Esophagus (tissue), 2 donors: Measurements from ENCODE around the gene WDFY4. TPM values are rescaled to one million over a fixed set of nuclear protein-coding genes. Genes with fewer than 3 reads are reported as not detected.

ENCODE experiments used
- H3K27ac ChIP-seq, 2 donors: one replicate each; pipeline ENCODE4 v1.5.1; 2013; ENCODE audit warnings: low read depth in 2 of 2, mild to moderate bottlenecking in 2 of 2, inconsistent platforms in 1 of 2, low read length in 1 of 2, moderate library complexity in 1 of 2
- H3K27me3 ChIP-seq, 2 donors: one replicate each; pipeline ENCODE4 v1.6.1; 2013; ENCODE audit warnings: low read length in 2 of 2, control low read depth in 1 of 2, mild to moderate bottlenecking in 1 of 2; ENCODE audit not compliant: insufficient read depth in 2 of 2, control insufficient read depth in 1 of 2
- H3K36me3 ChIP-seq, 2 donors: one replicate each; pipeline ENCODE4 v1.6.1; 2013; ENCODE audit warnings: low read length in 1 of 2; ENCODE audit not compliant: control insufficient read depth in 2 of 2, insufficient read depth in 2 of 2
- H3K4me1 ChIP-seq, 2 donors: one replicate each; pipeline ENCODE4 v1.6.1; 2013; ENCODE audit warnings: low read length in 1 of 2; ENCODE audit not compliant: control insufficient read depth in 2 of 2, insufficient read depth in 2 of 2
- H3K4me3 ChIP-seq, 2 donors: one replicate each; pipeline ENCODE4 v1.5.1; 2013; ENCODE audit warnings: low read length in 2 of 2, mild to moderate bottlenecking in 2 of 2, low read depth in 1 of 2, moderate library complexity in 1 of 2
- H3K9me3 ChIP-seq, 2 donors: one replicate each; pipeline ENCODE4 v1.6.1; 2013; ENCODE audit warnings: mild to moderate bottlenecking in 2 of 2, low read depth in 1 of 2, low read length in 1 of 2, moderate library complexity in 1 of 2; ENCODE audit not compliant: control insufficient read depth in 2 of 2, insufficient read depth in 1 of 2
- WGBS, 2 donors: extraction: QIAGEN DNeasy Blood & Tissue Kit; methylation state at CpG; one replicate each; pipeline ENCODE4 v1.1.7; 2013; 5-methylcytosine and 5-hydroxymethylcytosine counted together
- polyA plus RNA-seq, 2 donors: library from polyadenylated mRNA; stranded (reverse); fragments of 200-250 nt; gene quantifications; one replicate each; pipeline ENCODE4 v1.2.3, GENCODE V29; 2013
- donor health status: healthy with polysubstance abuse.
- donor health status: Bipolar disorder and iron deficiency.

WDFY4 gene
- polyA plus RNA-seq, 2 donors: 0.43 to 0.79 TPM

- H3K36me3 ChIP-seq: no peaks in the 10 kb centered on the region
- H3K4me1 ChIP-seq: peaks cover 0 to 9% of the 10 kb centered on the region in 2 donors
- H3K9me3 ChIP-seq: no peaks in the 10 kb centered on the region
- H3K27ac ChIP-seq: no peak overlapping the region
- H3K4me3 ChIP-seq: no peak overlapping the region
- 78 to 85% methylated on average over 8 of the region's 8 CpGs for WGBS, 2 donors
- no peaks in the 10 kb centered on the region for H3K27me3 ChIP-seq
These were observed 16.6 kb upstream of the WDFY4 start for GRCh38 chr10:48667960-48668590.

GRCh38 chr10:48670978-48671913 lies 13.4 kb upstream of the WDFY4 start:
- peak overlapping the region in 1 of 2 donors; percentile 3 for H3K27ac ChIP-seq
- no peak overlapping the region for H3K4me3 ChIP-seq
- H3K36me3 ChIP-seq: no peaks in the 10 kb centered on the region
- H3K27me3 ChIP-seq: no peaks in the 10 kb centered on the region
- 40 to 41% methylated on average over 28 of the region's 28 CpGs for WGBS, 2 donors
- H3K4me1 ChIP-seq: peaks cover 0 to 9% of the 10 kb centered on the region in 2 donors
- no peaks in the 10 kb centered on the region for H3K9me3 ChIP-seq

- H3K36me3 ChIP-seq: no peaks in the 10 kb centered on the region
- no peak overlapping the region for H3K27ac ChIP-seq
- peaks cover 0 to 9% of the 10 kb centered on the region in 2 donors for H3K4me1 ChIP-seq
- 59 to 66% methylated on average over 26 of the region's 26 CpGs for WGBS, 2 donors
- H3K9me3 ChIP-seq: no peaks in the 10 kb centered on the region
- no peaks in the 10 kb centered on the region for H3K27me3 ChIP-seq
- H3K4me3 ChIP-seq: no peak overlapping the region
These were observed 12.6 kb upstream of the WDFY4 start for GRCh38 chr10:48671914-48672595.

GRCh38 chr10:48672596-48673265 lies 11.9 kb upstream of the WDFY4 start:
- H3K27me3 ChIP-seq: no peaks in the 10 kb centered on the region
- peaks cover 0 to 9% of the 10 kb centered on the region in 2 donors for H3K4me1 ChIP-seq
- no peaks in the 10 kb centered on the region for H3K9me3 ChIP-seq
- H3K36me3 ChIP-seq: no peaks in the 10 kb centered on the region
- H3K27ac ChIP-seq: no peak overlapping the region
- WGBS, 2 donors: 79 to 82% methylated on average over 9 of the region's 9 CpGs
- no peak overlapping the region for H3K4me3 ChIP-seq

- H3K36me3 ChIP-seq: no peaks in the 10 kb centered on the region
- H3K27ac ChIP-seq: no peak overlapping the region
- peaks cover 0 to 2% of the 10 kb centered on the region in 2 donors for H3K4me1 ChIP-seq
- WGBS, 2 donors: 64 to 73% methylated on average over 2 of the region's 2 CpGs
- H3K9me3 ChIP-seq: no peaks in the 10 kb centered on the region
- no peak overlapping the region for H3K4me3 ChIP-seq
- no peaks in the 10 kb centered on the region for H3K27me3 ChIP-seq
These were observed 7.0 kb upstream of the WDFY4 start for GRCh38 chr10:48677625-48678024.

GRCh38 chr10:48678041-48678440 lies 6.6 kb upstream of the WDFY4 start:
- no peaks in the 10 kb centered on the region for H3K9me3 ChIP-seq
- no peak overlapping the region for H3K4me3 ChIP-seq
- 71 to 90% methylated on average over 1 of the region's 1 CpG for WGBS, 2 donors
- no peaks in the 10 kb centered on the region for H3K27me3 ChIP-seq
- no peak overlapping the region for H3K27ac ChIP-seq
- no peaks in the 10 kb centered on the region for H3K36me3 ChIP-seq
- peaks cover 0 to 2% of the 10 kb centered on the region in 2 donors for H3K4me1 ChIP-seq

GRCh38 chr10:48681740-48682139 lies 2.9 kb upstream of the WDFY4 start:
- WGBS, 2 donors: 52 to 67% methylated on average over 3 of the region's 3 CpGs
- Histone ChIP-seq H3K4me1 (peaks cover 0 to 8% of the 10 kb centered on the region in 2 donors), H3K36me3 (no peaks in the 10 kb centered on the region), H3K27ac (no peak overlapping the region), H3K4me3 (no peak overlapping the region), H3K9me3 (no peaks in the 10 kb centered on the region), H3K27me3 (no peaks in the 10 kb centered on the region)

- no peak overlapping the region for H3K27ac ChIP-seq
- no peaks in the 10 kb centered on the region for H3K9me3 ChIP-seq
- H3K4me1 ChIP-seq: peaks cover 0 to 8% of the 10 kb centered on the region in 2 donors
- no peak overlapping the region for H3K4me3 ChIP-seq
- 79 to 83% methylated on average over 3 of the region's 3 CpGs for WGBS, 2 donors
- no peaks in the 10 kb centered on the region for H3K36me3 ChIP-seq
- no peaks in the 10 kb centered on the region for H3K27me3 ChIP-seq
These were observed 2.4 kb upstream of the WDFY4 start for GRCh38 chr10:48682265-48682664.

GRCh38 chr10:48683424-48683823 lies 1.2 kb upstream of the WDFY4 start:
- H3K27ac ChIP-seq: no peak overlapping the region
- H3K4me1 ChIP-seq: peaks cover 0 to 8% of the 10 kb centered on the region in 2 donors
- H3K36me3 ChIP-seq: no peaks in the 10 kb centered on the region
- WGBS, 2 donors: 84 to 87% methylated on average over 6 of the region's 6 CpGs
- no peaks in the 10 kb centered on the region for H3K27me3 ChIP-seq
- no peak overlapping the region for H3K4me3 ChIP-seq
- H3K9me3 ChIP-seq: no peaks in the 10 kb centered on the region
